HG02642 (cell line): ENCODE data around the gene NOTCH4.

Experiments used
- ATAC-seq: cut with Tn5 transposase; IDR thresholded peaks from one replicate; pipeline ENCODE4 v1.9.1; 2021; ENCODE audit warnings: mild to moderate bottlenecking; ENCODE audit not compliant: unreplicated experiment, poor library complexity

Gene NOTCH4

GRCh38 chr6:32183030-32183429 lies 40.8 kb downstream of the NOTCH4 start:
- no peak for ATAC-seq

- ATAC-seq, result no peak
Measured at GRCh38 chr6:32182555-32182981, 41.3 kb downstream of the NOTCH4 start.

GRCh38 chr6:32181915-32182529 lies 41.8 kb downstream of the NOTCH4 start:
- ATAC-seq, result no peak

- ATAC-seq, result no peak
Measured at GRCh38 chr6:32181148-32181702, 42.6 kb downstream of the NOTCH4 start.

GRCh38 chr6:32179766-32180405 lies 44.0 kb downstream of the NOTCH4 start:
- ATAC-seq, result no peak

GRCh38 chr6:32178547-32179440 lies 45.1 kb downstream of the NOTCH4 start:
- no peak for ATAC-seq

- peak; percentile 79 for ATAC-seq
Measured at GRCh38 chr6:32177788-32178546, 45.9 kb downstream of the NOTCH4 start, which contains the start of gene RNF5. RNF5 (plus strand) TSS chr6:32178405; CDS start chr6:32178512, 107 bp downstream.

GRCh38 chr6:32177183-32177787 lies 46.6 kb downstream of the NOTCH4 start:
- peak; percentile 1 for ATAC-seq

GRCh38 chr6:32176476-32177182 lies 47.2 kb downstream of the NOTCH4 start:
- no peak for ATAC-seq

GRCh38 chr6:32175711-32176475 lies 48.0 kb downstream of the NOTCH4 start, which contains the start of gene AGPAT1:
AGPAT1 (minus strand) TSS chr6:32176084; CDS start chr6:32171496, 4,588 bp downstream.
- ATAC-seq, result peak; percentile 46

GRCh38 chr6:32175322-32175710 lies 48.6 kb downstream of the NOTCH4 start:
- no peak for ATAC-seq

- no peak for ATAC-seq
Measured at GRCh38 chr6:32174416-32174815, 49.5 kb downstream of the NOTCH4 start.

GRCh38 chr6:32173051-32173727 lies 50.7 kb downstream of the NOTCH4 start:
- no peak for ATAC-seq

GRCh38 chr6:32171234-32171633 lies 52.6 kb downstream of the NOTCH4 start:
- ATAC-seq, result no peak

- ATAC-seq, result no peak
Measured at GRCh38 chr6:32170294-32170693, 53.6 kb downstream of the NOTCH4 start.

- no peak for ATAC-seq
Measured at GRCh38 chr6:32168807-32169591, 54.9 kb downstream of the NOTCH4 start.

- no peak for ATAC-seq
Measured at GRCh38 chr6:32168350-32168749, 55.5 kb downstream of the NOTCH4 start.
